ENCODE data around the gene PCCA.

The PCCA gene

GRCh38 chr13:100436099-100436498 is 347.2 kb downstream of the PCCA start:
- DNase-seq: no peak

- DNase-seq: no peak
These were observed 349.3 kb downstream of the PCCA start for GRCh38 chr13:100438059-100438788.

GRCh38 chr13:100439247-100439970 is 350.5 kb downstream of the PCCA start:
- no peak for DNase-seq

- DNase-seq: no peak
These were observed 352.0 kb downstream of the PCCA start for GRCh38 chr13:100440751-100441425.

- no peak for DNase-seq
These were observed 353.4 kb downstream of the PCCA start for GRCh38 chr13:100442095-100442832.

GRCh38 chr13:100443278-100443997 is 354.5 kb downstream of the PCCA start:
- no peak for DNase-seq

- no peak for DNase-seq
These were observed 355.1 kb downstream of the PCCA start for GRCh38 chr13:100443998-100444328.

- no peak for DNase-seq
These were observed 358.9 kb downstream of the PCCA start for GRCh38 chr13:100447831-100448230.

- no peak for DNase-seq
These were observed 363.0 kb downstream of the PCCA start for GRCh38 chr13:100451923-100452322.

- DNase-seq: no peak
These were observed 366.0 kb downstream of the PCCA start for GRCh38 chr13:100454876-100455275.

- no peak for DNase-seq
These were observed 369.8 kb downstream of the PCCA start for GRCh38 chr13:100458673-100459072.

- no peak for DNase-seq
These were observed 370.9 kb downstream of the PCCA start for GRCh38 chr13:100459747-100460146.

GRCh38 chr13:100460266-100460665 is 371.4 kb downstream of the PCCA start:
- DNase-seq: no peak

GRCh38 chr13:100460791-100461190 is 371.9 kb downstream of the PCCA start:
- no peak for DNase-seq

- DNase-seq: no peak
These were observed 372.6 kb downstream of the PCCA start for GRCh38 chr13:100461309-100462030.

- no peak for DNase-seq
These were observed 375.1 kb downstream of the PCCA start for GRCh38 chr13:100464006-100464405.

- no peak for DNase-seq
These were observed 376.7 kb downstream of the PCCA start for GRCh38 chr13:100465558-100465957.

- no peak for DNase-seq
These were observed 382.1 kb downstream of the PCCA start for GRCh38 chr13:100470866-100471505.

GRCh38 chr13:100473087-100473486 is 384.2 kb downstream of the PCCA start:
- DNase-seq: no peak

GRCh38 chr13:100473501-100474044 is 384.7 kb downstream of the PCCA start:
- DNase-seq: no peak

- no peak for DNase-seq
These were observed 388.1 kb downstream of the PCCA start for GRCh38 chr13:100476963-100477362.
